GF-D8 (cell line): Measurements from ENCODE around the gene JAK1.
"Not testable (repeated sequence)": the region's sequence is repeated elsewhere in the genome, so short reads cannot be mapped to it uniquely, and the experiment has no call there.

ENCODE experiments used
- DNase-seq: peaks from one replicate; lab custom pipeline; 2025; lab: John Stamatoyannopoulos, UW

JAK1 gene

DNA sequence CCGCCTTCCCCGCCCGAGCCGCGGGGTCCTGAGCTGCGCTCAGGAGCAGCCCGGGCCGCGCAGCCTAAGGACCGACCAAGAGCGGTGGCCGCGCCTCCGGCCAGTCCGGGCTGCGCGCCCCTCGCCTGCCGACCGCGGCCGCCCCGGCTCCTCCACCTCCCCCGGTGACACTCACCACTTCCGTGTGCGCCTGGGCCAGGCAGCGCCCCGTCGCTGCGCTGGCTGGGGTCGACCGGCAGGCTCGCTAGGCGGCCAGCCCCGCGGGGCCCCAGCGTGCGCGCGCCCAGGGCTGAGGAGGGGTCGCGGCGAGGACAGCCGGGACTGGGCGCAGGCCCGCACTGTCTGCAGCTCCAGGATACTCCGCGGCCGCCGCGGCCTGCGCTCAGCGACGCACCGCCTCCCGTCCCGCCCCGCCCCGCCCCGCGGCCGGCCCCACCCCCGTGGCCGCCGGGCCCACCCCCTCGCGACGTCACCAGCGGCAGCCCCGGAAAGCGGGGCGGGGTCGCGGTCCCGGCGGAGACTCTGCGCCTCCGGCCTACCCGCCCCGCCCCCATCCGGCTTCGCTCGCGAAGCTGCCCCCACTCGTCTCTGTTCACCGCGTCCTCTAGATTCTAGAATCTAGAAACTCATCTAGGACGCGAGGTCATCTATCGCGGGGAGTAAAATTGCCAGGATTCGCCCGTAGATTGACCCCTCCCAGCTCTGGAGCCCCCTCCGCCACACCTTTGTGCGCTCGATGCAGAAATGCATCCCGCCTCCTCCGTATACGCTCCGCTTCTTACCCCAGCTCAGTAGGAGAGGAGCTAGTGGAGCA lies at the start of gene JAK1:
Gene JAK1 (minus strand): TSS at position 392 of the 814 bp plus-strand sequence. CDS start 80,285 bp downstream, outside the sequence.
- DNase-seq = peak; percentile 59

DNA sequence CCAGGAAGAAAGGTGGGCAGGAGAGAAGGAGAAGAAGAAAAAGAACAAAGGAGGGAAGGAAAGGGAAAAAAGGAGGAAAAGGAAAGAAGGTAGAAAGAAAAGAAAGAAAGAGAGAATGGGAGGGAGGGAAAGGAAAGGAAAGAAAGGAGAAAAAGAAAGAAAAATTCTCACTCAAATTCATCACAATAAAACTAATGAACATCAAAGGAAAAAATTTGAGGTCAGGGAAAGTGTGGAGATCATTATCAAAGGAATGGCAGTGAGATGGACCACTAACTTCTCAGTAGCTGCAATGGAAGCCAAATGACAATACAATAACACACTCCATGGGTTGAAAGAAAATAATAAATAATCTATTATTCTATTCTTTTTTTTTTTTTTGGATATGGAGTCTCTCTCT lies 48.0 kb upstream of the JAK1 start:
- DNase-seq = no peak

DNA sequence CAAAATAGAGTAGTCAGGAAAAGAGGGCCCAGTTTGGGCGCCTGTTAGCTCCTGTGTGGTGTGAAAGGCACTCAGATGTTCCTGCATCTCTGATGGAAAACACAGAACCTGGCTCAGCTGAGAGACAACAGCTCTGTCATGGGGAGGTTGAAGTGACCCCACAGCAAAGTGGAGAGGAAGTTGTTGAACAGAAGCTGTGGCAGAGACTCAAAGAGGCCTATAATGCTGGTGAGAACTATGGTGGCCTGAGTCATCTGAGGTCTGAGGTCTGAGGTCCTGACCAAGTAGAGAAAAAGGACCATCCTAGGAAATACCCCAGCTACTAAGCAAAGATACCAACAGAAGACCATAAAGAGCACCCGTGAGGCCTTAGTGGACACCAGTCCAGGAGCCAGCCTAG lies 45.6 kb upstream of the JAK1 start:
- DNase-seq = no peak

DNA sequence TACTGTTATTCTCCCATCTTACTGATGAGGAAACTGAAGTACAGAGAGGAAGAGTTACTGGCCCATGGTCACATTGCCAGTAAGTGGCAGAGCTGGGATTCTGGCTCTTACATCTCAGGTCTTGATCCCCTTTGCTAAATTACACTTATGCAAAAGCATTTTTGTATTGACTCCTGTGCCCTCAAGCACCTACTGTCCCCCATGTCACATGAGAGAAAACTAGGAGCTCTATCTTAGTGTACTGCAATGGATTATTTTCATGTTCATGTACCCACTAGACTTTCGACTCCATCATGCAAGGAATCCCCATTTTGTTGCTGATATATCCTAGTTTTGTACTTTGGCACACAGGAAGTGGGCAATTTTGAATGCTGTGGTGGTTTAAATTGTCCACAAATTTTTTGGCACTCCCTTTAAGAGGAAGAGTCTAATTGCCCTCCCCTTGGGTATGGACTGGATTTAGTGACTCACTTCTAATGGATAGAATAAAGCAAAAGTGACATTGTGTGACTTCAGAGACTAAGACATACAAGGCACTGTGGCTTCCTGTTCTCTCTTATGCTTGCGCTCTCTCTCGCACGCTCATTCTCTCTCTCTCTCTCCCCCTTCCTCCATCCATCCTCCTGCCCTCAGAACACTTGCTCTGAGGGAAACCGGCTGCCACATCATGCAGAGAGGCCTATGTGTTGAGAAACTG lies 43.5 kb upstream of the JAK1 start:
- DNase-seq = no peak

DNA sequence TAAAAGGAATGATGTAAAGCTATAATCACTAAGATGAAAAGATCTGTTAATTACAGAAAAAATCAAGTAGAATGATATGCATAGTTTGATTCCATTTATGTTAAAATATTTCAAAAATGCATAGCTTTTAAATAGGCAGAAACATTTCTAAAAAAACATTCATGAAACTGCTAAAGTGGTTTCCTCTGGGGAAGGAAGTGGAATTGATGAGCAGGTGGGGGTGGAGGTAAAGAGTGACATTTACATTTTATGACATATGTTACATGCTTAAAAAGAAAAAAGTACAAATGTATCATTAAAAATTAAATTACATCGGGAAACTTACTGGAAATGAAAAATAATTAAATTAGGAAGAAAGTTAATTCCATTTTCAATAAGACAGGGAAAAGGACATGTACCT lies 42.8 kb upstream of the JAK1 start:
- DNase-seq = no peak

DNA sequence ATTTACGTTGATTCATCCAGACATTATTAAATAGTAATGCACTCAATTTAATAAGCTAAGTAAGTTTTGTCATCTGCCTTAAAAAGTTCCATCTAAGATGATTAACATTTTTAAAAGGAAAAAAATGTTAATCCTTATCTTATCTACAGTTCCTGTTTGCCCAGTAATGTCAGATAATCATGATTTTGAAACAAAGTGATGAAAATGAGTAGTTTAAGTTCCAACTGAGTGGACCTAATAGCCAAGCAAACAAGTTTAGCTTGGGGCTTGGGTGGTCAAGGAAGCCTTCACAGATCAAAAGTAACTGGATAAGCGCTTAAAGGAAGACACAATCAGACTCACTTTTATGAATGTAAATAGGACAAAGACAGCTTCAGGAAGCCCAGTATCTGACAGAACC lies 40.5 kb upstream of the JAK1 start:
- no peak for DNase-seq

DNA sequence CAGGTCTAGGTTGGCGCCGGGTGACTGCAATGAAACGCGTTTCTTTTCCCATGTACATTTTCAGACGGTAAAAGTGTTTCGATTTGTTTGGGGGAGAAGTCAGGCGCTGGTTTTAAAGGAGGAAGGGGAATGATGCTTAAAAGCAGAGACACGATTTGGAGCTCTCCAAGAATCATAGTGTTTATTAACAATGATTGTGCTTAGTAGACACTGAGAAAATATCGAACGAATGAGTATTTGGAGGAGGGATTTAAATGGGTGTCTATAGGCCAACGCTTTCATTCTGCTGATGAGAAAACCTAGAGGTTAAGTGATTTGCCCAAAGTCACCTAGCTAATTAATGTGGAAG lies 36.9 kb upstream of the JAK1 start:
- DNase-seq = no peak

DNA sequence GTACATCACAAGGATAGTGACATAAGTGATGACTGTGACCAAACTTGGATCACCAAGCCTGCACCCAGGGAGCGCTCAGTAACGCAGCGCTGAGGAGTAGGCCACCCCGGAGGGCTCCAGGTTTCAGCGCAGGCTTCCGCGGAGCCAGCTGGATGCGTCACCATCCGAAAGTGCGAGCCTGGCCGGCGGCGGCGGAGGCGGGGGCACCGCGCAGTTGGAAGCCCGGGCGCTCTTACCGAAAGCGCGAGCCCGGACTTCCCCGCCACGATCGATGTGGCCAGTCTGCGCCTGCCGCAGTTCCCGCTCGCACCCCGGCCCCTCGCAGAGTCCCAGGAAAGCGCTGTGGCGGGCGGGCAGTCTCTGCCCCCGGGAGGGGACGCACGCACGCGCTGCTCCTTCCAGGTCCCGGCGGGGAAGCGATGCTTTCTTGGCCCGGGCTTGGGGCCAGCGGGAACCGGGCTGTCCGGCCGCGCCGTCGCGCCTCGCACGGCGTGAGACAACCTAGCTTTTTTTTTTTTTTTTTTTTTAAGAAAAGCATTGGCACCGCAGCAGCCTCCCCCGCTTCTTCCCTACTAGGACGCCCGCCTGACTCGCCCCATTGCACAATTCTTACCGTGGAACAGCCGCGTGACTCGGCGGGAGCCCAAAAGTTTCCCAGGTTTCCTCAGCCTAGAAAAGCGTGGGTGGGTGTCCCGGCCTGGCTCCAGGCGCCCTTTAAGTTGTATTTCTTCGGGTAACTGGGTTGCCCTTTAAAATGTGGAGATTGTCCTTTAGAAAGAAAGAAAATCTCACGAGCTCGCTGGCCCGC lies 36.4 kb upstream of the JAK1 start:
- DNase-seq = no peak

DNA sequence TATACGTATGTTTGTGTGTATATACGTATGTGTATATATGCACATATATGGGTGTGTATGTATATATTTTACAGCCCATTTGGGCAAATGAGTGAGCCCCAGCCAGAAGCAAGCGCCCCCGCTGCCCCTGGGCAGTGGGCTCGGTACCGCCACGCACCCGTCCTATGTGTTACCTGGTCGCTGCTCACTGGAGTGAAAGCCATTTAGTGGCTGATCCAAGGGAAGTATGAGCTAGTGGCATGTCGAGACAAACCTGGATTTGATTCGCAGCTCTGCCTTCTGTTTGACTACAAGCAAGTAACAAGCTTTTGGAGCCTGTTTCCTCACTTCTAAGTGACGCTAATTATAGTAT lies 35.8 kb upstream of the JAK1 start:
- no peak for DNase-seq

DNA sequence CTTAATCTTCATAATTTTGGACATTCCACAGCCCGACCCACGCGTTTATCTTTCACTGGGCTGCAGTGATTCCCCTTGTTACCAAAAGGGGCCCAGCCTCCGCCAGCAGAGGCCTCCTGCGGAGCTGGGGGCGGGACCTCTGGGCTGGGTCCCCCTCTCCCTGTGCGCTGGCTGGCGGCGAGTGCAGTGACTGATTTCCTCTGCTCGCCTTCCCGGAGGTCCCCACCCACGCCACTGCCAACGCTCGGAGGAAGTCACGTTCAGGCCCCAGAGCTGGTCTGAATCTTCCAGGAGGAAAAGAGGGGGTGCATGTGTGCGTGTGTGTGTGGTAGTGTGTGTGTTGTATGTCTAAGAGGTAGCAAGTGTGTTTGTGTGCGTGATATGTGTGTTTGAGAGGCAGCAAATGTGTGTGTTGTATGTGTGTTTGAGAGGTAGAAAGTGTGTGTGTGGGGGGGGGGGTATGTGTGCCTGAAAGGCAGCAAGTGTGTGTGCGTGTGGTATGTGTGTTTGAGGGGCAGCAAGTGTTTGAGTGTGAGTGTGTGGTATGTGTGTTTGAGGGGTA lies 35.0 kb upstream of the JAK1 start:
- no peak for DNase-seq

DNA sequence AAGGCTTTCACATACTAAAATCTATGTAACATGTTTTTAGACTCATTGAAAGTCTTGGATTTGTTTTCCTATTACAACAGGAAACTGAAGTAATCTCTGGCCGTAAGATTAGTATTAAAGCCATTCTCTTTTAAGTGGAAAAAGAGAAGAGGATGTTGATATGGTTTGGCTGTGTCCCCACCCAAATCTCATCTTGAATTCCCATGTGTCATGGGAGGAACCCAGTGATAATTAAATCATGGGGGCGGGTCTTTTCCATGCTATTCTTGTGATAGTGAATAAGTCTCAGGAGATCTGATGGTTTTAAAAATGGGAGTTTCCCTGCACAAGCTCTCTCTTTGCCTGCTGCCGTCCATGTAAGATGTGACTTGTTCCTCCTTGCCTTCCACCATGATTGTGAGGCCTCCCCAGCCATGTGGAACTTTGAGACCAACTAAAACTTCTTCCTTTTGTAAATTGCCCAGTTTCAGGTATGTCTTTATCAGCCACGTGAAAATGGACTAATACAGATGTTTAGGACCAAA lies 32.1 kb upstream of the JAK1 start:
- not testable (repeated sequence) for DNase-seq

DNA sequence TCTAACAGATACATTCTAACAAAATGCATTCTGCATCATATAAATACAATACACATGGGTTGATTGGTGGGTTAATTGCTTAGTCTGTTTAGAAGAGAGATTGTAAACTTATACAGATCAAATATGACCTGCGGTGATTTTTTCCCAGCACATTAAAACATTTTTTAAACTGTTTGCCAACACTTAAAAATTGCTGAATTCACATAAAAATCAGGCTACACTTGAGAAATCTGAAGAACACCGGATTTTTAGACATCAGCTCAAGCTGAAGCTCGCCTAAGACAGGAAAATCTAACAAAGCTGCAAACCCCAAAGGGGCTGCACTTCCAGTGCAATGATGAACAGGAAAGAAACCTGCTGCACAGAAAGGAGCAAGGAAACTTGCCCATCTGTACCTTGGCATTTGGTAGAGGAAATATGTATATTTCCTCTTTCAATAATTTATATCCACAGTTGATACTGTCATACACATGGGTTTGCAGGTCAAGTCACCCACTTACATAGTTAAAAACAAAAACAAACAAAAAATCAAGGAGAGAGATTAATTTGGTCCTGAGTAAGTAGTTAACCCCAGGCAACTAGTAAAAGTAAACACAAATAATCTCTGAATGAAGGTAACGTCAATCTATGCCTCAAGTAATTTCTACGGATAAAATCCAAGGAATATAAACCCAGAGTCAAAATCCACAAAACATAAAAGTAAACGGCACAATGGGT lies 30.4 kb upstream of the JAK1 start:
- no peak for DNase-seq

DNA sequence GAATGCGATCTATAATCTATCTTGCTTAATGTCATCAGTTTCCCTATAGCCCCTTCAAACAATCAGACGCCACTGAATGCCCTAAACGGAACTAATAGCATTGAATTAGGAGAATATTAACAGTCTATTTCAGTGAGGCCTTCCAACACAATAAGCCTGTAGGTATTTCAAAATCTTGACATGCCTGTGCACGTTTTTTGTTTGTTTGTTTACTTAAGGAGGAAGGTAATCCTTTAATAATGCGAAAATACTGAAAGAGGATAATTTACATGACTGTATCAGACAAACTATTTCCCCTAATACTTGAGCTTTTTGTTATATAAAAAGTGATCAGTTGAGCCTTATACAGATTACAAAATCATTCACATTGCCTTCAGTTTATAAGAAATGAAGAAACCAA lies 29.0 kb upstream of the JAK1 start:
- DNase-seq = no peak

DNA sequence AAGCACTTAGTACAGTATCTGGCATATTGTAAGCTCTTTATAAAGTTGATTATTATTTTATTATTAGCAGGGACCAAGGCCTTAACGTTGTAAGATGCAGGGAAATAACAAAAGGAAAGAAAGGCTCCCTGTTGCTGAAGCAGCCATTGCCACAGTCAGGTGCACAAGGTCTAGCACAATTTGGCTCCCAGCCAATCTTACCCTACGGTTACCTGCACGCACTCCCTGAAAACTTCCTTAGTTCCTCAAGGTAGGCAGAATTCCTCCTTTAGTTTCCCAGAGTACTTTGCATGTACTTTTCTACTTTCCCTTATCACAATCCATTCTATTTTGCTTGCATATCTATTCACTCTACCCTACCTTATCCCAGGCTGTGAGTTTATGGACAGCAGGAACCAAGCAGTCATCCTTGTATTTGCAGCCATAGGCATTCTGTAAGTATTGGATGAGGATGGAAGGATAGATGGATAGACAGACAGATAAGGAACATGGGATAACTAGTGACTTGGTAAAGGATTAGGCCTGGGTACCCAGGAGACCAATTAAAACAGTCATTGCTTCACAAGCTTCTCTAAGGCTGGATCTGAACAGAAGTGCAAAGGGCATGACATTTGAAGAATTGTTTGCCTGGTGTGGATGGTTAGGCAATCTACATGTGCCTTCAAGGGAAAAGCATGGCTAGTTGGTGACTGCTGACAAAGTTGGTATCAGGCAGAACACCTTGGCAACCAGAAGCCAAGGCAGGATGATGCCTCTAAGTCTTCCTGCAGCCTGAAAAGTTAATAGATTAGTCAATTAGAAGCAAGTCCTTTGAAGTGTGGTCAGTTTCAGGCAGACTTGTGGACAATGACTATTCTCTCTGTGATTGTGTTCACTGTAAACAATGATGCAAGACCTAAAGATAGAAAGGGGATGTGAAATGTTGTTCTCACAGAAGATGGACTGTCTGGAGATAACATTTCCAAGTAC lies 20.8 kb upstream of the JAK1 start:
- no peak for DNase-seq

DNA sequence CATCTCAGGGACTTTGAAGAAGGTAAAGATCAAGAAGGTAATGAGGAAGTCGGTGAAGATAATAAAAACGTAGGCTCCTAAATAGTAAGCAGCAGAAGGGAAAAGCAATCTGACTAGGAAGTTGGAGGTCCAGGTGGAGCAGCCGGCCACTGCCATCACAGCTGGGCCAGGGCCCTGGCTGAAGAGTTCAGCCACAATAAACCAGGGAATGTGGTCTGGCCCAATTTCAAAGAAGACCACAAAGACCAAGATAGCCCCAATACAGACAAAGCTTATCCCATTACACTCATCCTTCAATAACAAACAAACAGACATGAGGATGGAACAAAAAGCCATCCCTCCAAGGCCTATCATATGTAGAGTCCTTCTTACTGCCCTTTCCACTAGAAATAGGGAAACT lies 18.4 kb upstream of the JAK1 start:
- no peak for DNase-seq

DNA sequence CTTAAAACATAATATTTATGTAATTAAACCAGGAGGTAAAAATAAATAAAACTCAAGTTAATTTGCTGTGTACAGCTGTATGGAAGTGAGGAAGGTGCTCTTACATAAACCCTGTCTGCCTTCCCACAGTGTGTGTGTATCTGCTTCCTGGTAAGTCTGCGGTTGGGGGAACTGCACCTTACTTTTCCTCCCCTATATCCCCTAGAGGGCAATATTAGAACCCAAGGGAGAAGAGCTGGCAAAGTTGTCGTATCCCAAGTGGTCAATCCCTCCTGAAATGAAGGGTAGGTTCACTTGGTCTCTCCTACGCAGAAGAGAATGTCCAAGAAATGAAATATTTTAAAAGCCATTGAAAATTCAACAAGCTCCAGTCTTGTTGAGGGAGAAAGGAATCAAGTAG lies 17.8 kb upstream of the JAK1 start:
- peak; percentile 17 for DNase-seq

DNA sequence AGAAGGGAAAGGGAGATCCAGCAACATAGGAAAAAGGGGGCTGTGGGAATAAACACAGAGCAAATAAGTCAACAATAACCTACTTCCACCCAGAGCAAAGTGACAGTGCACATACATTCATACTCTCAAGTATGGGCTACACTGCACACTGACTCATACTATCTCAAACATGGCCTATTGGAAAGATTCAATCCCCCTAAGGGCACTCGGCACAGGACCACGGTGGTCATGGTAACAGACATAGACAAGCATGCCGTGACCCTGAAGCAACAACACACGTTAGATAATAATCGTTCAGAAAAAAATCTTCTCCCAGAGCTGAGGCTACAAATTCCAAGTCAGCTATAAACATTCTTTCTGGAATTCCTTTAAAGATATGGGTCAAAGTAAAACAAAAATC lies 16.8 kb upstream of the JAK1 start:
- DNase-seq = no peak

DNA sequence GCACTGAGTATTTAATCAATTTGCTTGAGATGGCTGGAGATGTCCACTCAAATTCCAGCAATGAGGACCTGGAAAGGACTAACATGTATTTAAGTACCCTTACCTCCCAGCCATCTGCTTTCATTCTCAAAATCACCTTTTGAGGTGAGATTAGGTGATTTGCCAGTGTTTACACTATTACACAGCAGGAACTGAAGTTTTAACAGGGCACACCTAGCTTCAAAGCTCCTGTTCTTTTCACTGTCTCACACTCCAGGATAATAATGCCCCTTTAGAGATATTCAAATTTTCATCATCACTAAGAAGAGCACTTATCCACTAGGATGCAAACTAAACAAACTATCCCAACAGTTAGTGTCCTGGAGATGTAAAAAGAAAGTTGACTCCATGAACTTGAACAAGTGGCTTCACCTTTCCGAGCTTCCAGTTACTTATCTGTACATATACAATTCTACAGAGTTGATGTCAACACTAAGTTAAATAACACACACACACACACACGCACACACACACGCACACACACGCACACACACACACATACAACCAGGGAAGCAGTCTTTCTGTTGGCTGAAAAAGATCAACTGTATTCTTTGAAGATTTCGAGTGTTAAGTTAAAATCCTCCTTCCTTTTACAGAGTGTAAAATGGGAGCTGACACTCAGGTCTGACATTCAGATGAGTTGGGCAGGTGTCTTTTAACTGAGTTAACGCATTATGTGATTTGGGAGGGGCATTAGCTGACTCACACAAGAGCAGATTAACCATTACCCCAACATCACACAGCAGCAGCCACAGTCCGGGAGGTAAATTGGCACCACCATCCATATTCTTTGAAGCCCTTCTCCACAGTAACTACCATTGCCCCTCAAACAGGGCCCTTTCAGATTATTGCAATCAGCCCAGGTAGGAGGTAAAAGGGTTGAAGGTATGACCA lies 15.5 kb upstream of the JAK1 start:
- no peak for DNase-seq
